H9 (cell line): ENCODE measurements around the gene SPTBN1. TPM values are rescaled to one million over a fixed set of nuclear protein-coding genes. Genes with fewer than 3 reads are reported as not detected.
A peak's percentile ranks its signal among the peaks of the same experiment; 100 is the strongest.

Source experiments
- DNase-seq: peaks from one replicate; pipeline ENCODE4 v3.0.0-alpha.2; 2017
- H2AFZ ChIP-seq: one replicate; pipeline ENCODE4 v1.6.1; 2013; ENCODE audit warnings: mild to moderate bottlenecking, low read length, control low read depth, moderate library complexity
- H2AK5ac ChIP-seq: 2 replicates; pipeline ENCODE4 v1.6.1; 2013; ENCODE audit warnings: low read length, control low read depth, mixed read lengths; ENCODE audit not compliant: insufficient read length
- H2BK120ac ChIP-seq: one replicate; pipeline ENCODE4 v1.6.1; 2013; ENCODE audit warnings: low read depth, mild to moderate bottlenecking, low read length, control low read depth, inconsistent platforms; ENCODE audit not compliant: poor library complexity, severe bottlenecking
- H2BK12ac ChIP-seq: 2 replicates; pipeline ENCODE4 v1.6.1; 2013; ENCODE audit warnings: low read length, control low read depth, mixed read lengths, low read depth; ENCODE audit not compliant: insufficient read length
- H2BK15ac ChIP-seq: 2 replicates; pipeline ENCODE4 v1.6.1; 2013; ENCODE audit warnings: low read depth, low read length, control low read depth
- H2BK20ac ChIP-seq: one replicate; pipeline ENCODE4 v1.6.1; 2013; ENCODE audit warnings: low read depth, mild to moderate bottlenecking, low read length, control low read depth, inconsistent platforms; ENCODE audit not compliant: poor library complexity, severe bottlenecking
- H2BK5ac ChIP-seq: 2 replicates; pipeline ENCODE4 v1.6.1; 2013; ENCODE audit warnings: low read length, control low read depth, mixed read lengths; ENCODE audit not compliant: insufficient read length
- H3K14ac ChIP-seq: 2 replicates; pipeline ENCODE4 v1.6.1; 2013; ENCODE audit warnings: low read length, control low read depth; ENCODE audit not compliant: insufficient read depth
- H3K18ac ChIP-seq: 2 replicates; pipeline ENCODE4 v1.6.1; 2013; ENCODE audit warnings: low read depth, mild to moderate bottlenecking, mixed read lengths, low read length, control low read depth; ENCODE audit not compliant: insufficient read length
- H3K23ac ChIP-seq: 2 replicates; pipeline ENCODE4 v1.6.1; 2013; ENCODE audit warnings: low read length, control low read depth, mixed read lengths, low read depth; ENCODE audit not compliant: insufficient read length
- H3K23me2 ChIP-seq: 2 replicates; pipeline ENCODE4 v1.6.1; 2013; ENCODE audit warnings: low read depth, mild to moderate bottlenecking, mixed read lengths, low read length, control low read depth; ENCODE audit not compliant: insufficient read length, poor library complexity, severe bottlenecking
- H3K27ac ChIP-seq: 2 replicates; pipeline ENCODE4 v1.5.1; 2013; ENCODE audit warnings: low read length, control low read depth, mixed read lengths, low read depth; ENCODE audit not compliant: insufficient read length
- H3K27me3 ChIP-seq: 2 replicates; pipeline ENCODE4 v1.6.1; 2013; ENCODE audit warnings: low read length, control low read depth, inconsistent platforms; ENCODE audit not compliant: insufficient read depth
- H3K4ac ChIP-seq: 2 replicates; pipeline ENCODE4 v1.6.1; 2013; ENCODE audit warnings: low read depth, mild to moderate bottlenecking, control low read depth, inconsistent platforms, low read length, moderate library complexity
- H3K4me1 ChIP-seq: 2 replicates; pipeline ENCODE4 v1.6.1; 2013; ENCODE audit warnings: low read length, control low read depth, inconsistent platforms; ENCODE audit not compliant: insufficient read depth
- H3K4me2 ChIP-seq: 2 replicates; pipeline ENCODE4 v1.6.1; 2013; ENCODE audit warnings: low read length, control low read depth, mixed read lengths; ENCODE audit not compliant: insufficient read length, insufficient read depth
- H3K56ac ChIP-seq: 2 replicates; pipeline ENCODE4 v1.6.1; 2013; ENCODE audit warnings: low read depth, mild to moderate bottlenecking, mixed read lengths, low read length, control low read depth; ENCODE audit not compliant: insufficient read length
- H3K79me1 ChIP-seq: 2 replicates; pipeline ENCODE4 v1.6.1; 2013; ENCODE audit warnings: low read depth, mild to moderate bottlenecking, moderate library complexity, low read length, control low read depth, inconsistent platforms; ENCODE audit not compliant: insufficient read depth, poor library complexity, severe bottlenecking
- H3K79me2 ChIP-seq: 2 replicates; pipeline ENCODE4 v1.6.1; 2013; ENCODE audit warnings: low read length, control low read depth, inconsistent platforms; ENCODE audit not compliant: insufficient read depth
- H3K9ac ChIP-seq: 2 replicates; pipeline ENCODE4 v1.6.1; 2013; ENCODE audit warnings: low read length, control low read depth, mixed read lengths; ENCODE audit not compliant: insufficient read length; ENCODE audit errors: extremely low read depth
- H3K9me3 ChIP-seq: one replicate; pipeline ENCODE4 v1.6.1; 2013; ENCODE audit warnings: low read depth, low read length, inconsistent platforms; ENCODE audit not compliant: control insufficient read depth
- H3T11ph ChIP-seq: one replicate; pipeline ENCODE4 v1.6.1; 2013; ENCODE audit warnings: mild to moderate bottlenecking, low read length, control low read depth, inconsistent platforms
- H4K20me1 ChIP-seq: one replicate; pipeline ENCODE4 v1.6.1; 2013; ENCODE audit not compliant: control insufficient read depth, insufficient read length, insufficient read depth
- H4K5ac ChIP-seq: 2 replicates; pipeline ENCODE4 v1.6.1; 2013; ENCODE audit warnings: low read depth, mild to moderate bottlenecking, mixed read lengths, low read length, control low read depth; ENCODE audit not compliant: insufficient read length
- H4K8ac ChIP-seq: replicated peaks from 2 replicates; pipeline ENCODE4 v1.6.1; 2013; ENCODE audit warnings: low read length, control low read depth, mixed read lengths, low read depth; ENCODE audit not compliant: insufficient read length
- H4K91ac ChIP-seq: 2 replicates; pipeline ENCODE4 v1.6.1; 2013; ENCODE audit warnings: low read depth, mild to moderate bottlenecking, moderate library complexity, mixed read lengths, low read length, control low read depth; ENCODE audit not compliant: insufficient read length
- H3K27ac Mint-ChIP-seq, 3 experiments: 2 replicates in 2 of 3; 3 replicates in 1 of 3; pipeline ENCODE4 v1.8.0; 2020 to 2021; ENCODE audit warnings: mixed read lengths in 3 of 3, mild to moderate bottlenecking in 1 of 3, moderate library complexity in 1 of 3
- H3K27me3 Mint-ChIP-seq: 2 replicates; pipeline ENCODE4 v1.8.0; 2021; ENCODE audit warnings: low read depth, mild to moderate bottlenecking, moderate library complexity, mixed read lengths
- H3K36me3 Mint-ChIP-seq, 3 experiments: 2 replicates in 2 of 3; 3 replicates in 1 of 3; pipeline ENCODE4 v1.8.0; 2020 to 2021; ENCODE audit warnings: low read depth in 3 of 3, mixed read lengths in 3 of 3; ENCODE audit not compliant: insufficient read depth in 1 of 3
- H3K4me1 Mint-ChIP-seq, 2 experiments: 2 replicates each; pipeline ENCODE4 v1.8.0; 2020; ENCODE audit warnings: mixed read lengths in 2 of 2
- H3K4me3 Mint-ChIP-seq, 2 experiments: 2 replicates in 1 of 2; 3 replicates in 1 of 2; pipeline ENCODE4 v1.8.0; 2020 to 2021; ENCODE audit warnings: mild to moderate bottlenecking in 2 of 2, mixed read lengths in 2 of 2, moderate library complexity in 1 of 2
- H3K9me3 Mint-ChIP-seq, 2 experiments: 2 replicates in 1 of 2; 3 replicates in 1 of 2; pipeline ENCODE4 v1.8.0; 2020; ENCODE audit warnings: mild to moderate bottlenecking in 2 of 2, mixed read lengths in 2 of 2, moderate library complexity in 1 of 2
- CTCF ChIP-seq: fragments of 200-600 bp; sonication (generic); conservative IDR thresholded peaks from 3 replicates; pipeline ENCODE4 v1.8.0; 2021; ENCODE audit warnings: antibody characterized with exemption, mild to moderate bottlenecking
- WGBS: extraction: QIAGEN DNeasy Blood & Tissue Kit; methylation state at CpG from one replicate; pipeline ENCODE4 v1.1.7; 2013; ENCODE audit warnings: missing lambda C conversion rate, low lambda C conversion rate, mixed read lengths; ENCODE audit not compliant: insufficient read length; ENCODE audit errors: extremely low coverage; 5-methylcytosine and 5-hydroxymethylcytosine counted together
- total RNA-seq: library from RNA; stranded (reverse); gene quantifications from 2 replicates; pipeline ENCODE4 v1.2.1, GENCODE V29; 2021

Gene SPTBN1
- total RNA-seq, 1 experiment from 2014 or later = 164 TPM

GRCh38 chr2:54534625-54535024 lies 78.5 kb downstream of the SPTBN1 start:
- H3T11ph ChIP-seq = no peak overlapping the region
- no peaks in the 10 kb centered on the region for H3K79me2 ChIP-seq
- TF ChIP-seq CTCF = no peak

More at GRCh38 chr2:54534625-54535024, 78.5 kb downstream of the SPTBN1 start:
- no peak overlapping the region for H2BK20ac ChIP-seq
- H3K56ac ChIP-seq = no peak overlapping the region
- H4K5ac ChIP-seq = no peak overlapping the region
- Mint-ChIP-seq H3K36me3 (peaks cover 0 to 3% (median under 1%) of the 10 kb centered on the region in 3 experiments; a peak in 1 of 7 replicates), H3K4me3 (no peak overlapping the region), H3K4me1 (peaks cover 8 to 11% of the 10 kb centered on the region in 2 experiments), H3K27ac (peak overlapping the region in 2 of 3 experiments; percentile 32 to 82; a peak in 3 of 7 replicates), H3K27me3 (no peaks in the 10 kb centered on the region), H3K9me3 (no peaks in the 10 kb centered on the region)
- no peaks in the 10 kb centered on the region for H3K9me3 ChIP-seq
- no peaks in the 10 kb centered on the region for H3K79me1 ChIP-seq
- no peak overlapping the region for H2BK5ac ChIP-seq
- H3K14ac ChIP-seq = no peak overlapping the region
- H3K9ac ChIP-seq = no peak overlapping the region
- H3K23ac ChIP-seq = no peak overlapping the region
- H3K4me1 ChIP-seq = no peaks in the 10 kb centered on the region
- no CpG with 5 or more reads among the region's 2 CpGs for WGBS
- H2BK12ac ChIP-seq = no peak overlapping the region
- H3K4me2 ChIP-seq = no peak overlapping the region
- H3K23me2 ChIP-seq = no peaks in the 10 kb centered on the region
- H3K18ac ChIP-seq = no peak overlapping the region
- no peak overlapping the region for H4K8ac ChIP-seq
- H2BK15ac ChIP-seq = no peak overlapping the region
- H4K20me1 ChIP-seq = no peaks in the 10 kb centered on the region
- no peak for DNase-seq
- no peaks in the 10 kb centered on the region for H3K27me3 ChIP-seq
- H2AK5ac ChIP-seq = no peak overlapping the region
- no peak overlapping the region for H2BK120ac ChIP-seq
- no peak overlapping the region for H2AFZ ChIP-seq
- no peak overlapping the region for H3K27ac ChIP-seq
- H4K91ac ChIP-seq = no peak overlapping the region
- H3K4ac ChIP-seq = no peak overlapping the region
